Neural crest cell (in vitro differentiated cells): Measurements from ENCODE around the gene USP30. TPM values are rescaled to one million over a fixed set of nuclear protein-coding genes. Genes with fewer than 3 reads are reported as not detected.
A peak's percentile ranks its signal among the peaks of the same experiment; 100 is the strongest.
"Not testable (repeated sequence)": the region's sequence is repeated elsewhere in the genome, so short reads cannot be mapped to it uniquely, and the experiment has no call there.

Experiments
- DNase-seq: peaks from one replicate; pipeline ENCODE4 v3.0.0; 2021; ENCODE audit warnings: low read depth, mixed read lengths, low spot score
- H3K27ac Mint-ChIP-seq: one replicate; pipeline ENCODE4 v1.8.0; 2021; ENCODE audit warnings: mild to moderate bottlenecking, mixed read lengths; ENCODE audit not compliant: unreplicated experiment
- H3K27me3 Mint-ChIP-seq: 2 replicates; pipeline ENCODE4 v1.8.0; 2021; ENCODE audit warnings: low read depth, mild to moderate bottlenecking, mixed read lengths
- H3K36me3 Mint-ChIP-seq: 2 replicates; pipeline ENCODE4 v1.8.0; 2021; ENCODE audit warnings: low read depth, mild to moderate bottlenecking, mixed read lengths
- H3K4me1 Mint-ChIP-seq: 2 replicates; pipeline ENCODE4 v1.8.0; 2021; ENCODE audit warnings: mixed read lengths
- H3K4me3 Mint-ChIP-seq: one replicate; pipeline ENCODE4 v1.8.0; 2021; ENCODE audit warnings: mild to moderate bottlenecking, mixed read lengths
- H3K9me3 Mint-ChIP-seq: 2 replicates; pipeline ENCODE4 v1.8.0; 2021; ENCODE audit warnings: mixed read lengths
- CTCF ChIP-seq: fragments of 200-600 bp; sonication (generic); conservative IDR thresholded peaks from 2 replicates; pipeline ENCODE4 v1.5.0; 2021; ENCODE audit warnings: antibody characterized with exemption, mild to moderate bottlenecking
- total RNA-seq: library from RNA; stranded (reverse); gene quantifications from 2 replicates; pipeline ENCODE4 v1.2.1, GENCODE V29; 2021

Gene USP30
- total RNA-seq, 1 donor from 2014 or later, result 20.9 TPM

- no peaks in the 10 kb centered on the region for H3K36me3 Mint-ChIP-seq
- H3K4me1 Mint-ChIP-seq, result peaks cover 6% of the 10 kb centered on the region
- H3K9me3 Mint-ChIP-seq, result no peaks in the 10 kb centered on the region
- no peak overlapping the region for H3K4me3 Mint-ChIP-seq
- DNase-seq, result no peak
- TF ChIP-seq CTCF, result no peak
- no peak overlapping the region for H3K27ac Mint-ChIP-seq
- H3K27me3 Mint-ChIP-seq, result peaks cover 49% of the 10 kb centered on the region
These were observed 5.1 kb upstream of the USP30 start for GRCh38 chr12:109047081-109047805.

GRCh38 chr12:109048706-109049105, 3.7 kb upstream of the USP30 start:
- not testable (repeated sequence) for H3K9me3 Mint-ChIP-seq, DNase-seq, H3K27ac Mint-ChIP-seq, H3K36me3 Mint-ChIP-seq
- peak overlapping the region; percentile 5 for H3K4me3 Mint-ChIP-seq
- H3K27me3 Mint-ChIP-seq, result peaks cover 35% of the 10 kb centered on the region
- peaks cover 17% of the 10 kb centered on the region for H3K4me1 Mint-ChIP-seq

- not testable (repeated sequence) for H3K36me3 Mint-ChIP-seq, H3K27ac Mint-ChIP-seq, H3K9me3 Mint-ChIP-seq, DNase-seq, H3K4me3 Mint-ChIP-seq
- peaks cover 25% of the 10 kb centered on the region for H3K27me3 Mint-ChIP-seq
- H3K4me1 Mint-ChIP-seq, result peaks cover 20% of the 10 kb centered on the region
These were observed 2.6 kb upstream of the USP30 start for GRCh38 chr12:109049794-109050193.

GRCh38 chr12:109052097-109052413, 321 bp upstream of the USP30 start:
- H3K27ac Mint-ChIP-seq, result peak overlapping the region; percentile 60

GRCh38 chr12:109053382-109054123, 1.2 kb downstream of the USP30 start:
- peaks cover 7% of the 10 kb centered on the region for H3K27me3 Mint-ChIP-seq
- TF ChIP-seq CTCF, result no peak
- H3K9me3 Mint-ChIP-seq, result no peaks in the 10 kb centered on the region
- no peak for DNase-seq
- no peak overlapping the region for H3K27ac Mint-ChIP-seq
- H3K36me3 Mint-ChIP-seq, result no peaks in the 10 kb centered on the region
- peaks cover 20% of the 10 kb centered on the region for H3K4me1 Mint-ChIP-seq
- peak overlapping the region; percentile 99 for H3K4me3 Mint-ChIP-seq

More at GRCh38 chr12:109052097-109052413, 321 bp upstream of the USP30 start:
- Mint-ChIP-seq H3K9me3 (no peaks in the 10 kb centered on the region), H3K36me3 (no peaks in the 10 kb centered on the region), H3K4me1 (peaks cover 20% of the 10 kb centered on the region), H3K4me3 (peak overlapping the region; percentile 99), H3K27me3 (peaks cover 11% of the 10 kb centered on the region)
- no peak for DNase-seq
- TF ChIP-seq CTCF, result no peak

DNA sequence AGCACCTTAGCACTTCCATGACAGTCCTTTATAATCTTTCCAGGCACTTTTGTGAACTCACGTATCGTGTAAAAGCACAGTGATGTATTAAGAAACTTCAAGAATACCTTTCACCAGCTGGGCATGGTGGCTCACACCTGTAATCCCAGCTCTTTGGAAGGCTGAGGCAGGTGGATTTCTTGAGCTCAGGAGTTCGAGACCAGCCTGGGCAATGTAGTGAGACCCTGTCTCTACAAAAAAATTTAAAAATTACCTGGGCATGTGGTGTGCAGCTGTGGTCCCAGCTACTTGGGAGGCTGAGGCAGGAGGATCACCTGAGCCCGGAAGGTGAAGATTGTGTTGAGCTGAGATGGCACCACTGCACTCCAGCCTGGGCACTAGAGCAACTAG, 1.7 kb downstream of the USP30 start:
- not testable (repeated sequence) for DNase-seq, H3K27ac Mint-ChIP-seq, H3K27me3 Mint-ChIP-seq, H3K9me3 Mint-ChIP-seq, H3K36me3 Mint-ChIP-seq
- peaks cover 20% of the 10 kb centered on the region for H3K4me1 Mint-ChIP-seq
- H3K4me3 Mint-ChIP-seq, result peak overlapping the region; percentile 99

DNA sequence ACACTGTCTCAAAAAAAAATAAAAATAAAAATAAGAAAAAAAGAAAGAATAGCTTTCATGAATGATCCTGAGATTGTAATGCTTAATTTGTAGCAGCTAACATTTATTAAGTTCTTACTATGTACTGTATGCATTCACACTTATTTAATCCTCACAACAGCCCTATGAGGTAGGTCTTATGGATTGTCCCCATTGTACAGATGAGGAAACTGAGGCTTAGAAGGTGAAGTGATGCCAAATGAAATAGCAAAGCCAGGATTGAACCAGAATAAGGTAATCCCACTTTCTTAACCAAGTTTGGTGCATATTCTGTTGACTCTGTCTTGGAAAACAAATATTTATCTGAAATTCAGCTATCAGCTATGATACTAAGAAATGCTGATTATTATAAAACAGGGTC, 2.1 kb downstream of the USP30 start:
- H3K27me3 Mint-ChIP-seq, result peaks cover 4% of the 10 kb centered on the region
- no peak for DNase-seq
- H3K4me3 Mint-ChIP-seq, result no peak overlapping the region
- no peak for TF ChIP-seq CTCF
- no peak overlapping the region for H3K27ac Mint-ChIP-seq
- peaks cover 20% of the 10 kb centered on the region for H3K4me1 Mint-ChIP-seq
- H3K36me3 Mint-ChIP-seq, result no peaks in the 10 kb centered on the region
- no peaks in the 10 kb centered on the region for H3K9me3 Mint-ChIP-seq
